ENCODE results near the gene PRKCA.

Gene PRKCA

DNA sequence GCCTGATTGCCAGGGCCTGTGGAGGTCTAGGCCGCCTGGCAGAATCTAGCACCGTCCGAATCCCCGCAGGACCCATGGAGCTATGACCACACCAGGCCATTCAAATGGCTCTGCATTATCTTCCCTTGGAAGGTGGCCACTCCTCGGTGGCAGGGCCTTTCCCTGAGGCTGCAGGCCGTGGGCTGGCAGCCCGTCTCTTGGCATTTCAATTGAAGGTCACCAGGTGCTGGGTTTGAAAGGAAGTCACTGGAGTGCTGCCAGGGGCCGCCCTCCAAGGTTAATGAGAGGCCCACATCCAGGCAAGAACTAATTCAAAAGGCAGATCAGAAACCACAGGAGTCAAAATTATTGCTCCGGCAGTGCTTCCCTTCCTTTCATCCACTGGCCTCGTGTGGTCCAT lies 504.8 kb downstream of the PRKCA start:
- DNase-seq (ENCODE audit: low read depth) = no peak
- TF ChIP-seq, protein P1, sequence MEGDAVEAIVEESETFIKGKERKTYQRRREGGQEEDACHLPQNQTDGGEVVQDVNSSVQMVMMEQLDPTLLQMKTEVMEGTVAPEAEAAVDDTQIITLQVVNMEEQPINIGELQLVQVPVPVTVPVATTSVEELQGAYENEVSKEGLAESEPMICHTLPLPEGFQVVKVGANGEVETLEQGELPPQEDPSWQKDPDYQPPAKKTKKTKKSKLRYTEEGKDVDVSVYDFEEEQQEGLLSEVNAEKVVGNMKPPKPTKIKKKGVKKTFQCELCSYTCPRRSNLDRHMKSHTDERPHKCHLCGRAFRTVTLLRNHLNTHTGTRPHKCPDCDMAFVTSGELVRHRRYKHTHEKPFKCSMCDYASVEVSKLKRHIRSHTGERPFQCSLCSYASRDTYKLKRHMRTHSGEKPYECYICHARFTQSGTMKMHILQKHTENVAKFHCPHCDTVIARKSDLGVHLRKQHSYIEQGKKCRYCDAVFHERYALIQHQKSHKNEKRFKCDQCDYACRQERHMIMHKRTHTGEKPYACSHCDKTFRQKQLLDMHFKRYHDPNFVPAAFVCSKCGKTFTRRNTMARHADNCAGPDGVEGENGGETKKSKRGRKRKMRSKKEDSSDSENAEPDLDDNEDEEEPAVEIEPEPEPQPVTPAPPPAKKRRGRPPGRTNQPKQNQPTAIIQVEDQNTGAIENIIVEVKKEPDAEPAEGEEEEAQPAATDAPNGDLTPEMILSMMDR (IDR thresholded peaks at IDR 0.05; ENCODE audit: insufficient read depth, low read depth, low read length, missing control alignments) = no peak
- H3K4me3 ChIP-seq (ENCODE audit: low read length) = no peak overlapping the region

GRCh38 chr17:66809408-66809807 lies 507.0 kb downstream of the PRKCA start:
- TF ChIP-seq, protein P1 (IDR thresholded peaks at IDR 0.05; ENCODE audit: insufficient read depth, low read depth, low read length, missing control alignments) = no peak
- DNase-seq (ENCODE audit: low read depth) = no peak
- no peak overlapping the region for H3K4me3 ChIP-seq (ENCODE audit: low read length)

DNA sequence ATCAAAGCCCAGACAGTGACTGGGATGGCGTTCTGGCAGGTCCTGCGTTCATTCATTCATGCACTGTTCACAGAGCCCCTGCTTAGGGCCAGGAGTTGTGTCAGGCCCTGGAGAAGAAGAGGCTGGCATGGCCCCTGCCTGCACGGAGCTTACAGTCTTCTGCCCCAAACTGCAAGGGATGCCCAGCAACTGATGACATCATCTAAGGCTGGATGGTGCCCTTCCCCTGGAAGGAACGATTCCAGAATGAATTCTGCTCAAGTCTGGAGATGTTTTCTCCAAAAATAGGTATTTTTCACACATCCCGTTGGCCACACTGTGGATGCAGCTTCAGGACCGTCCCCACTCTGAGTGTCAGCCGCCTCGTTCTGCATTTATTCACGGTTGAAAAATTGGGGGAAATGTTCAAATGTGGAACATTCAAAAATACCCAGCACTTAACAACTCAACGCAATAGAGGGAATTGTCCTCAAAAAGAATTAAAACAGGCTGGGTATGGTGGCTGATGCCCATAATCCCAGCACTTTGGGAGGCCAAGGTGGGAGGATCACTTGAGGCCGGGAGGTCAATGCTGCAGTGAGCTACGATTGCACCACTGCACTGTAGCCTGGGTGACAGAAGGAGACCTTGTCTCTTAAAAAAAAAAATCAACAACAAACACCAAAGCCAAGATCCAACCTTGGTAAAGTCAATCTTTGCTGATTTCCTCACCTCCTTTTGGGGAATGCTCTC lies 508.7 kb downstream of the PRKCA start:
- TF ChIP-seq, protein P1 (IDR thresholded peaks at IDR 0.05; ENCODE audit: insufficient read depth, low read depth, low read length, missing control alignments) = no peak
- DNase-seq (ENCODE audit: low read depth) = no peak
- H3K4me3 ChIP-seq (ENCODE audit: low read length) = no peak overlapping the region

- TF ChIP-seq, protein P1 (IDR thresholded peaks at IDR 0.05; ENCODE audit: insufficient read depth, low read depth, low read length, missing control alignments) = no peak
- no peak overlapping the region for H3K4me3 ChIP-seq (ENCODE audit: low read length)
- DNase-seq (ENCODE audit: low read depth) = no peak
Observed at GRCh38 chr17:66811683-66812054, 509.3 kb downstream of the PRKCA start.

DNA sequence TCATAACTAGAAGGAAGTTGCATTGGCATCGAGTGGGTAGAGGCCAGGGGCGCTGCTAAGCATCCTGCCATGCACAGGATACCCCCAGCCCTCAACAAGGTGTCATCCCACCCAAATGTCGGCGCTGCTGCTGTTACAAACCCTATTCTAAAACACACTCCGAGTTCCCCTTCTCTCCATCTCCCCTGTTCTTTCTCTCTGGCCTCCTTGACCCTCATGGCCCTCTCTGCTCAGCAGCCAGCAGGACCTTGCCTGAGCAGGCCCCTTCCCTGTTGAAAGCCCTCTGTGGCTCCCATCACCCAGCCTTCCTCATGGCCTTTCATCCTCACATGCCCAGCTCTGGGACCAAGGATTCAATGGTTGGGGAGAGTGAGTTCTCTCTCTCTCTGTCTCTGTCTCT lies 510.2 kb downstream of the PRKCA start:
- no peak for DNase-seq (ENCODE audit: low read depth)
- no peak overlapping the region for H3K4me3 ChIP-seq (ENCODE audit: low read length)
- TF ChIP-seq, protein P1 (IDR thresholded peaks at IDR 0.05; ENCODE audit: insufficient read depth, low read depth, low read length, missing control alignments) = no peak

GRCh38 chr17:66813296-66813695 lies 510.9 kb downstream of the PRKCA start:
- TF ChIP-seq, protein P1 (IDR thresholded peaks at IDR 0.05; ENCODE audit: insufficient read depth, low read depth, low read length, missing control alignments) = no peak
- DNase-seq (ENCODE audit: low read depth) = no peak
- H3K4me3 ChIP-seq (ENCODE audit: low read length) = no peak overlapping the region

GRCh38 chr17:66814026-66814425 lies 511.6 kb downstream of the PRKCA start:
- DNase-seq (ENCODE audit: low read depth) = no peak
- H3K4me3 ChIP-seq (ENCODE audit: low read length) = no peak overlapping the region
- TF ChIP-seq, protein P1 (IDR thresholded peaks at IDR 0.05; ENCODE audit: insufficient read depth, low read depth, low read length, missing control alignments) = no peak

All from epithelial cell of esophagus (primary cell).